HepG2 (cell line): ENCODE measurements around the gene PIK3C3.

Experiments used
- CCAR2 ChIP-seq: fragments of 200-400 bp; formaldehyde crosslinking; optimal IDR thresholded peaks from 2 replicates; pipeline ENCODE3; 2018; ENCODE audit warnings: low read depth, mild to moderate bottlenecking, low read length, moderate library complexity
- CCDC6 ChIP-seq: sonication (generic); formaldehyde crosslinking; IDR thresholded peaks from 2 replicates; pipeline ENCODE4 v1.8.1; 2022; ENCODE audit warnings: mild to moderate bottlenecking, missing genetic modification reagents, moderate library complexity
- CHCHD3 ChIP-seq: sonication (generic); formaldehyde crosslinking; IDR thresholded peaks from 2 replicates; pipeline ENCODE4 v1.8.0; 2022; ENCODE audit warnings: mild to moderate bottlenecking, missing genetic modification reagents, moderate library complexity
- HDAC2 ChIP-seq: sonication (generic); formaldehyde crosslinking; IDR thresholded peaks from 2 replicates; pipeline ENCODE4 v1.4.0; 2020; ENCODE audit warnings: missing genetic modification reagents
- HMGA1 ChIP-seq: sonication (generic); formaldehyde crosslinking; conservative IDR thresholded peaks from 2 replicates; pipeline ENCODE4 v1.4.0; 2020; ENCODE audit warnings: missing genetic modification reagents
- KAT2B ChIP-seq: fragments of 150-350 bp; IDR thresholded peaks from 2 replicates; pipeline ENCODE4 v1.6.1; 2014; ENCODE audit warnings: low read depth, low read length, borderline replicate concordance
- MXI1 ChIP-seq: IDR thresholded peaks from 3 replicates; pipeline ENCODE4 v1.6.1; 2012; ENCODE audit warnings: low read depth, low read length, inconsistent platforms, borderline replicate concordance
- PRDM4 ChIP-seq: sonication (generic); formaldehyde crosslinking; IDR thresholded peaks from 2 replicates; pipeline ENCODE4 v1.9.0; 2021; ENCODE audit warnings: missing genetic modification reagents, borderline replicate concordance
- PREB ChIP-seq: sonication (generic); formaldehyde crosslinking; IDR thresholded peaks from 2 replicates; pipeline ENCODE4 v1.4.0; 2020; ENCODE audit warnings: missing genetic modification reagents
- TF ChIP-seq, protein P1 (sequence below): sonication (generic); formaldehyde crosslinking; IDR thresholded peaks from 2 replicates; pipeline ENCODE4 v1.5.0; 2020; ENCODE audit warnings: mild to moderate bottlenecking, missing genetic modification reagents, moderate library complexity
- TF ChIP-seq, protein P2 (sequence below): IDR thresholded peaks from 2 replicates; pipeline ENCODE4 v1.6.1; 2016; ENCODE audit warnings: missing compliant biosample characterization, missing genetic modification reagents, borderline replicate concordance

- TF ChIP-seq PREB (CRISPR knock-in tag) (no peak), HMGA1 (CRISPR knock-in tag) (no peak), KAT2B (no peak), CHCHD3 (CRISPR knock-in tag) (no peak), PRDM4 (CRISPR knock-in tag) (no peak), MXI1 (no peak), CCDC6 (CRISPR knock-in tag) (no peak), CCAR2 (no peak), HDAC2 (CRISPR knock-in tag) (no peak)
- TF ChIP-seq, protein P1, sequence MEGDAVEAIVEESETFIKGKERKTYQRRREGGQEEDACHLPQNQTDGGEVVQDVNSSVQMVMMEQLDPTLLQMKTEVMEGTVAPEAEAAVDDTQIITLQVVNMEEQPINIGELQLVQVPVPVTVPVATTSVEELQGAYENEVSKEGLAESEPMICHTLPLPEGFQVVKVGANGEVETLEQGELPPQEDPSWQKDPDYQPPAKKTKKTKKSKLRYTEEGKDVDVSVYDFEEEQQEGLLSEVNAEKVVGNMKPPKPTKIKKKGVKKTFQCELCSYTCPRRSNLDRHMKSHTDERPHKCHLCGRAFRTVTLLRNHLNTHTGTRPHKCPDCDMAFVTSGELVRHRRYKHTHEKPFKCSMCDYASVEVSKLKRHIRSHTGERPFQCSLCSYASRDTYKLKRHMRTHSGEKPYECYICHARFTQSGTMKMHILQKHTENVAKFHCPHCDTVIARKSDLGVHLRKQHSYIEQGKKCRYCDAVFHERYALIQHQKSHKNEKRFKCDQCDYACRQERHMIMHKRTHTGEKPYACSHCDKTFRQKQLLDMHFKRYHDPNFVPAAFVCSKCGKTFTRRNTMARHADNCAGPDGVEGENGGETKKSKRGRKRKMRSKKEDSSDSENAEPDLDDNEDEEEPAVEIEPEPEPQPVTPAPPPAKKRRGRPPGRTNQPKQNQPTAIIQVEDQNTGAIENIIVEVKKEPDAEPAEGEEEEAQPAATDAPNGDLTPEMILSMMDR (CRISPR knock-in tag): no peak
- TF ChIP-seq, protein P2, sequence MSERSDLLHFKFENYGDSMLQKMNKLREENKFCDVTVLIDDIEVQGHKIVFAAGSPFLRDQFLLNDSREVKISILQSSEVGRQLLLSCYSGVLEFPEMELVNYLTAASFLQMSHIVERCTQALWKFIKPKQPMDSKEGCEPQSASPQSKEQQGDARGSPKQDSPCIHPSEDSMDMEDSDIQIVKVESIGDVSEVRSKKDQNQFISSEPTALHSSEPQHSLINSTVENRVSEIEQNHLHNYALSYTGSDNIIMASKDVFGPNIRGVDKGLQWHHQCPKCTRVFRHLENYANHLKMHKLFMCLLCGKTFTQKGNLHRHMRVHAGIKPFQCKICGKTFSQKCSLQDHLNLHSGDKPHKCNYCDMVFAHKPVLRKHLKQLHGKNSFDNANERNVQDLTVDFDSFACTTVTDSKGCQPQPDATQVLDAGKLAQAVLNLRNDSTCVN: no peak
These were observed 37.0 kb downstream of the PIK3C3 start for GRCh38 chr18:41992066-41992465.
